Embryonic facial prominence (tissue), 1 donor: ENCODE results near the gene MYL10.
"Not testable (repeated sequence)": the region's sequence is repeated elsewhere in the genome, so short reads cannot be mapped to it uniquely, and the experiment has no call there.

ENCODE experiments used
- DNase-seq: peaks from one replicate; pipeline ENCODE4 v3.0.0-alpha.2; 2016; ENCODE audit errors: extremely low spot score

MYL10 gene

GRCh38 chr7:101651112-101651511 is 22.0 kb upstream of the MYL10 start:
- DNase-seq: no peak

DNA sequence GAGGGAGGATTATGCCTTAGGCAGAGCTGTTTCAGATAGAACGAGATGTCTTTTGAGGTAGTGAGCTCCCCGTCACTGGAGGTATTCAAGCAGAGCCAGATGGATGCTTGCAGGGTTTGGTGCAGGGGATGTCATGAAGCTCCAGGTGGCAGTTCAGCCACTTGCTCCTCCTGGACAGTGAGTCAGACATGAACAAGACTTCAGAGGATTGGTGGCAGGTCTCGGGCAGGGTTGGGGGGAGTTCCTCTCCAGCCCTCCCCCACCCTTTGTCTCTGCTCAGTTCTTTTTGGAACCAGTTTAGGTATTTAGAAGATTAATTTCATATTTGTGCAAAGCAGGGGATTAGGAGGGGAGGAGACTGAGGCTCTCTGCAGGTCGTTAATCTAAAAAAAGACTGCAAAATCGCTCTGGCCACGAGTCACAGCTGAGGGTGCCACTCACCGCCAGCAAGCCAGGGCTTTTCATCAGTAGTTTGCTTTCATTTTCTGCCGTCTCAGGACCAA is 21.5 kb upstream of the MYL10 start:
- DNase-seq: no peak

DNA sequence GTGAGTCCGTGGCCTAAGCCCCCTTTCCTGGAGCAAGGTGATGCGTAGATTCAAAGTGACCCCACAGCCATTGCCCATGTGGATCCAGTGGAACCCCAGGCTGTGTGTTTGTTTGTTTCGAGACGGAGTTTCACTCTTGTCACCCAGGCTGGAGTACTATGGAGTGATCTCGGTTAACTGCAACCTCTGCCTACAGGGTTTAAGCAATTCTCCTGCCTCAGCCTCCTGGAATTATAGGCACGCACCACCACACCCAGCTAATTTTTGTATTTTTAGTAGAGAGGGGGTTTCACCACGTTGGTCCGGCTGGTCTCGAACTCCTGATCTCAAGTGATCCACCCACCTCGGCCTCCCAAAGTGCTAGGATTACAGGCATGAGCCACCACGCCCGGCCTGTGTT is 18.8 kb upstream of the MYL10 start:
- DNase-seq: not testable (repeated sequence)

- DNase-seq: no peak
Measured at GRCh38 chr7:101645951-101646350, 16.9 kb upstream of the MYL10 start.

GRCh38 chr7:101644879-101645278 is 15.8 kb upstream of the MYL10 start:
- DNase-seq: no peak

DNA sequence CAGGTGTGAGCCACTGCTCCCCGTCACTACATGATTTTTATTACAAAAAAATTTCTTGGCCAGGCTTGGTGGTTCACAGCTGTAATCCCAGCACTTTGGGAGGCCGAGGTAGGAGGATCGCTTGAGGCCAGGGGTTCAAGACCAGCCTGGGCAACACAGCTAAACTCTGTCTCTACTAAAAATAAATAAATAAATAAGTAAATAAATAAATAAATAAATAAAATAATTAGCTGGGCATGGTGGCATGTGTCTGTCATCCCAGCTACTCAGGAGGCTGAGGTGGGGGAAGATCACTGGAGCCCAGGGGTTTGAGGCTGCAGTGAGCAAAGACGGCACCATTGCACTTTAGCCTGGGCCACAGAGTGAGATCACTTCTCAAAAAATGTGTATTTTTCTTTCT is 10.0 kb upstream of the MYL10 start:
- not testable (repeated sequence) for DNase-seq

DNA sequence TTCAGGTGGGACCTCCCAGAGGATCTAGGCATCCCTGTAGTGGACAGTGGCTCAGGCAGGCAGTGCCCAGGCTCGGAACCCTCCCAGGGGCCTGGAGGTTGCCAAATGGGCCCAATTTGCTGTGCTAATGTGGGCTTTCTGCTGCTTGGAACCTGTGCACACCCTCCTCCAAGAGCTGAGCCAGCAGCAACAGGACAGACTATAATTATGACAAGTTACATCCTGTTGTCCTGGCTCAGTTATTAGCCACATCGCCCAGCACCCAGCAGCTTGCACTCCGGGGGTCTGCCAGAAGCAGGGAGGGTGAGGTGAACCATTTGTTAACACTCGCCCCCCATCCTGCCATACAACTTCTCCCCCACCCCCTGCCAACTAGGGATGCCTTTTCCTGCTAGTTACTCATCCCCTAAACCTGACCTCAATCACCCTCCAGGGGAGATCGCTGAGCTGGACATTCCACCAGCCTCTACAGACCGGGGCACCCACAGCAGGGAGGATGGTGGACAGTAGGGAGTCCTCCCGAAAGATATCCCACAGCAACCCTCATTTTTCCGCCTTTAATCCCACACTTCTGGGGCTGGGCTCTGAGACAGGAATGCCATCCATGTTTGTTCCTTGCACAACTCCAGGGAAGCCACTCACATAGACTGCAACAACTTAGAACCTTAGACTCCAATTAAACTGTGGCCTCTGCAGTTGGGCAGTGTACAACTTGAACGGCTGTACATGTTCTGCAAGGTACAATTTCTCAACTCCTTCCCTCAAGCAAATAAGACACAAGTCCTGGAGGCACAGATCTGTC is 7.9 kb upstream of the MYL10 start:
- no peak for DNase-seq

GRCh38 chr7:101635484-101635883 is 6.4 kb upstream of the MYL10 start:
- no peak for DNase-seq

DNA sequence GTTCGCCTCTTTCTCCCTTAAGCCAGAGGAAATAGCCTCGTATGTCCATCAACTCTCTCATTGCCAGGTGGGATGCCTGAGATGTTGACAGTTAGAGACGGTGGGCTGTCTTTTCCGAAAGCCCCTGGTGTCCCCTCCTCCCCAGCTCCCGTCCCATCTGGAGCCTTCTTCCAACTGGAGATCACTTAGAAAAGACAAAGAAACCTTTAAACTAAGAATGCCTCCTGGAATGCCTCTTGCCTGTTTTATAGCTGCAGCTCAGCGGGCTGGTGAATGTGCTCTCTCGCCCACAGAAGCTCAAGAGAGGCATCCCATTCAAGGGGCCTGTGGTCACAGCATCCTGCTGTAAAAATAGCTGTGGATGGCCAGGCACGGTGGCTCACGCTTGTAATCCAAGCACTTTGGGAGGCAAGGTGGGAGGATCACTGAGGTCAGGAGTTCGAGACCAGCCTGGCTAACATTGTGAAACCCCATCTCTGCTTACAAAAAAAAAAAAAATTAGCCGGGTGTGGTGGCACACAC is 5.2 kb upstream of the MYL10 start:
- DNase-seq: no peak

GRCh38 chr7:101633511-101633910 is 4.4 kb upstream of the MYL10 start:
- DNase-seq: no peak

DNA sequence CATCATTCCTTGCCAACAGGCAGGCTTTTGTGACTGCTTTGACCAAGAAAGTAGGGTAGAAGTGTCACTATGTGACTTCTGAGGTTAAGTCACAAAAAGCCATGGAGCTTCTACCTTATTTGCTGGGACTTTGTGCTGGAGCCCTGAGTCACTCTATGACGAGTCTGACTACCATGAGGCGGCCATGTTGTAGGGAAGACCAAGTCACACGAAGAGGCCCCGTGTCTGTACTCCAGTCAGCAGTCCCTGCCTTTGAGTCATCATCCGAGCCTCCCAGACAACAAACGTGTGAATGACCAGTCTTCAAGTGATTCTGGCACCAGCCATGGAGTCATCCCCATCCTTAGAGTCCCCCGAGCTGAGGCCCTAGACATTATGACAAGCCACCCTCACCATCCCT is 3.5 kb upstream of the MYL10 start:
- no peak for DNase-seq

DNA sequence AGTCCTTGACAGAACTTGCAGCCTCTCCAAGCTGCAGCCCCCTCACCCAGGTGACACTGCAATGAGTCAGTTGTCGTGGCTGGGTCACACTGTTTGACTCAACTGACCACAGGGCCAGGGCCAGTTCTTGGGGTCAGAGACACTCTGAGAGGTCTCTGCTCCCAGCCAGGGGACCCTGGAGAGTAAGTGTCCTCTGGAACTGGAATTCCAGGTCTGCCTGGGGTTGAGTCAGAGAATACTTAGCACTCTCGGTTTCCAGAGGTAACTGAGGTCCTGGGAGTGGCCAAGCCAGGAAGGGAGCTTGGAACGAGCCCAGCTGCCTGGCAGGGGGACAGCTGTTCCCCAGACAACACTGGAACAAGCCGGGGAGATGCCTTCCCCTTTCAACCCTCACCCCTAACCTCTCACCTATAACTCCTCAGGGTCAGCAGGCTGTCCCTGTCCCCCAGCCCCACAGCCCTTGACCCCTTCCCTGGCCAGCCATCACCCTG is 2.2 kb upstream of the MYL10 start:
- DNase-seq: no peak

- no peak for DNase-seq
Measured at GRCh38 chr7:101630591-101630990, 1.5 kb upstream of the MYL10 start.

- DNase-seq: no peak
Measured at GRCh38 chr7:101628522-101628921, 574 bp downstream of the MYL10 start.

GRCh38 chr7:101626758-101627157 is 2.3 kb downstream of the MYL10 start:
- no peak for DNase-seq

GRCh38 chr7:101626069-101626671 is 2.9 kb downstream of the MYL10 start:
- no peak for DNase-seq

- no peak for DNase-seq
Measured at GRCh38 chr7:101625031-101625791, 3.9 kb downstream of the MYL10 start.

DNA sequence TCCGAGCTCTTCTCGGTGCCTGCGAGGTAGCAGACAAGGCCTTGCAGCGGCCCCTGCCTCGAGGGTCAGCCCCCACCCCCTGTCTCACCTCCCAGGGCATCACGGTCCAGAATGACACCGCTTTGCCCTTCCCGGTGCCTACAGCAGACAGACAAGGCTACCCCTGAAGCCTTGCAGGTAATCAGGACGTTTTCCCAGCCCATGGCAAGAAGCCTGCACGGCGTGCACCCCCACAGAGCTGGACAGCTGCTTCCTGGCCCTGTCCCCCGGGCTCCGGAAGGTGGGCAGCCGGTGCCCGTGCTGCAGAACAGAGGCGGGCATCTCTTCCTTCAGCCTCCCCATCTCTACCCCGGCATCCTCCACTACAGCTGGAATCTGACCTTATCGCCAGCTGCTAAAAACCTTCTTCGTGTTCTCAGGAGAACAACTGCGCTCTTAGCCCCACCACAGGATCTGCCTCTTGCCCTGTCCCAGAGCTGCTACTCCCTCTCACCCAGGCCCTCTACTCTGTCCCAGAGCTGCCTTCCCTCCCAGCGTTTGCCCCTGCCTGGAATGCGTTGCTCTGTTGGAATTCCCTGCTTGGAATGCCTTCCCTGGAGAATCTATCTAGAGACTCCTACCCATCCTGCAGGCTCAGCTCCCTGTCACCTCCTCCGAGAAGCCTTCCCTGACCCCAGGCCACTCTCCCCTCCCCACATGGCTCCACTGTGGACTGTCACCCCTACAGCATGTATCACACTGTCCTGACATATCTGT is 4.7 kb downstream of the MYL10 start:
- no peak for DNase-seq

DNA sequence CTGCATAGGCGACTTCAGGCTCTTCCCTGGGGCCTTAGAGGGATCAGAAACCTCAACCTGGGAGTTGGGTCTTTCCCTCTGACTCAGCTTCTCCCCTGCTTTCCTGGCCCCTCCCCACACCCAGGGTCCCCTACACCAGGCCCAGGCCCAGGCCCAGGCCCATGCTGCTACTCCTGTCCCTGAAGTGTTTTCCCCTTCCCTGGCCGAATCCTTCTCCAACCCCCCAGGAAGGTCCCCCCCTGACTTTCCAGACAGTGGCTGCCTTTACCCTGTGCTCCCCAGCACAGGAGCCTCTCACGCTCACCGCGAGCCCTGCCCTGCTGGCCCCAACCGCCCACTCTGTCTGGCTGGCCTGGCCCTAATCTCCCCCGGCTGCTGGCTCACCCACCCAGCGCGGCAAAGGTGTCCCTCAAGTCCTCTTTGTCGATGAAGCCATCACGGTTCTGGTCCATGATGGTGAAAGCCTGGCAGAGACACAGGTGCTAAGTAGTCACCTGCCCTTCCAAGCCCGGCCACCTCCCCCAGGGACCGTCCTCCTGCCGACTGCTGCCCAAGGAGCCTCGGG is 6.4 kb downstream of the MYL10 start:
- DNase-seq: no peak

- no peak for DNase-seq
Measured at GRCh38 chr7:101620991-101621390, 8.1 kb downstream of the MYL10 start.

GRCh38 chr7:101620395-101620794 is 8.7 kb downstream of the MYL10 start:
- no peak for DNase-seq
